ENCODE measurements around the gene USF3. TPM values are rescaled to one million over a fixed set of nuclear protein-coding genes. Genes with fewer than 3 reads are reported as not detected.

USF3 gene
- total and polyA plus RNA-seq, 9 of the 15 experiments (the other 6 are each of a cell fraction or from before 2014, with no cell fraction given), result 1.4 to 6.9 (median 3.1) TPM

DNA sequence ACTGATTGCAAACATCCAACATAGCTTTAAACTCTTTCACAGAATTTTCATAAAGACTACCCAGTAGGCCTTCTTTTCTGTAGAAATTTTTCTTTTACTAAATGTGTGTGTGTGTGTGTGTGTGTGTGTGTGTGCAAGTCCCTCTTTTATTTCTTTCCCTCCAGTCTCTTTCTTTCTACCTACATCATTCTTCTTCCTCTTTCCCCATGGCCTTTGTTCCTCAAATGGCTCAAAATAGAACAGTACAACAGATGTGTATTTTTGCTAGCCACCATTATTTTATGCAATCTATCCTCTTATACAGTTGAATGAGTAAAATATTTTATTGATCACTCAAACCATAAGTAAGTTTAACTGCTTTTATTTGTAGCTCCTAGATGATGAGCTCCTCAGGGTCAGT lies 76.4 kb downstream of the USF3 start (continued):
- TF ChIP-seq, protein P1, sequence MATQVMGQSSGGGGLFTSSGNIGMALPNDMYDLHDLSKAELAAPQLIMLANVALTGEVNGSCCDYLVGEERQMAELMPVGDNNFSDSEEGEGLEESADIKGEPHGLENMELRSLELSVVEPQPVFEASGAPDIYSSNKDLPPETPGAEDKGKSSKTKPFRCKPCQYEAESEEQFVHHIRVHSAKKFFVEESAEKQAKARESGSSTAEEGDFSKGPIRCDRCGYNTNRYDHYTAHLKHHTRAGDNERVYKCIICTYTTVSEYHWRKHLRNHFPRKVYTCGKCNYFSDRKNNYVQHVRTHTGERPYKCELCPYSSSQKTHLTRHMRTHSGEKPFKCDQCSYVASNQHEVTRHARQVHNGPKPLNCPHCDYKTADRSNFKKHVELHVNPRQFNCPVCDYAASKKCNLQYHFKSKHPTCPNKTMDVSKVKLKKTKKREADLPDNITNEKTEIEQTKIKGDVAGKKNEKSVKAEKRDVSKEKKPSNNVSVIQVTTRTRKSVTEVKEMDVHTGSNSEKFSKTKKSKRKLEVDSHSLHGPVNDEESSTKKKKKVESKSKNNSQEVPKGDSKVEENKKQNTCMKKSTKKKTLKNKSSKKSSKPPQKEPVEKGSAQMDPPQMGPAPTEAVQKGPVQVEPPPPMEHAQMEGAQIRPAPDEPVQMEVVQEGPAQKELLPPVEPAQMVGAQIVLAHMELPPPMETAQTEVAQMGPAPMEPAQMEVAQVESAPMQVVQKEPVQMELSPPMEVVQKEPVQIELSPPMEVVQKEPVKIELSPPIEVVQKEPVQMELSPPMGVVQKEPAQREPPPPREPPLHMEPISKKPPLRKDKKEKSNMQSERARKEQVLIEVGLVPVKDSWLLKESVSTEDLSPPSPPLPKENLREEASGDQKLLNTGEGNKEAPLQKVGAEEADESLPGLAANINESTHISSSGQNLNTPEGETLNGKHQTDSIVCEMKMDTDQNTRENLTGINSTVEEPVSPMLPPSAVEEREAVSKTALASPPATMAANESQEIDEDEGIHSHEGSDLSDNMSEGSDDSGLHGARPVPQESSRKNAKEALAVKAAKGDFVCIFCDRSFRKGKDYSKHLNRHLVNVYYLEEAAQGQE (IDR thresholded peaks at IDR 0.05; ENCODE audit: borderline replicate concordance), result no peak
- TF ChIP-seq, protein P1 (CRISPR knock-in tag; IDR thresholded peaks at IDR 0.05; ENCODE audit: low read depth), result no peak
- TF ChIP-seq, protein P2, sequence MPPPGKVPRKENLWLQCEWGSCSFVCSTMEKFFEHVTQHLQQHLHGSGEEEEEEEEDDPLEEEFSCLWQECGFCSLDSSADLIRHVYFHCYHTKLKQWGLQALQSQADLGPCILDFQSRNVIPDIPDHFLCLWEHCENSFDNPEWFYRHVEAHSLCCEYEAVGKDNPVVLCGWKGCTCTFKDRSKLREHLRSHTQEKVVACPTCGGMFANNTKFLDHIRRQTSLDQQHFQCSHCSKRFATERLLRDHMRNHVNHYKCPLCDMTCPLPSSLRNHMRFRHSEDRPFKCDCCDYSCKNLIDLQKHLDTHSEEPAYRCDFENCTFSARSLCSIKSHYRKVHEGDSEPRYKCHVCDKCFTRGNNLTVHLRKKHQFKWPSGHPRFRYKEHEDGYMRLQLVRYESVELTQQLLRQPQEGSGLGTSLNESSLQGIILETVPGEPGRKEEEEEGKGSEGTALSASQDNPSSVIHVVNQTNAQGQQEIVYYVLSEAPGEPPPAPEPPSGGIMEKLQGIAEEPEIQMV (tag; conservative IDR thresholded peaks at IDR 0.05; ENCODE audit: low read depth), result no peak
- TF ChIP-seq, protein P3, sequence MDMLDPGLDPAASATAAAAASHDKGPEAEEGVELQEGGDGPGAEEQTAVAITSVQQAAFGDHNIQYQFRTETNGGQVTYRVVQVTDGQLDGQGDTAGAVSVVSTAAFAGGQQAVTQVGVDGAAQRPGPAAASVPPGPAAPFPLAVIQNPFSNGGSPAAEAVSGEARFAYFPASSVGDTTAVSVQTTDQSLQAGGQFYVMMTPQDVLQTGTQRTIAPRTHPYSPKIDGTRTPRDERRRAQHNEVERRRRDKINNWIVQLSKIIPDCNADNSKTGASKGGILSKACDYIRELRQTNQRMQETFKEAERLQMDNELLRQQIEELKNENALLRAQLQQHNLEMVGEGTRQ (CRISPR knock-in tag; IDR thresholded peaks at IDR 0.05), result no peak
